GM12878 (cell line): ENCODE results near the gene SECISBP2. TPM values are rescaled to one million over a fixed set of nuclear protein-coding genes. Genes with fewer than 3 reads are reported as not detected.

ENCODE experiments used
- FOS ChIP-seq: IDR thresholded peaks from 3 replicates; pipeline ENCODE4 v1.6.1; 2011; ENCODE audit warnings: borderline replicate concordance; ENCODE audit not compliant: insufficient read length; ENCODE audit errors: extremely low read depth
- IKZF1 ChIP-seq: fragments of 450-650 bp; conservative IDR thresholded peaks from 2 replicates; pipeline ENCODE4 v1.6.1; 2017; ENCODE audit warnings: antibody characterized with exemption, mild to moderate bottlenecking
- KLF5 ChIP-seq: fragments of 450-650 bp; IDR thresholded peaks from 2 replicates; pipeline ENCODE4 v1.6.1; 2014; ENCODE audit warnings: mild to moderate bottlenecking; ENCODE audit not compliant: partially characterized antibody
- MYC ChIP-seq: IDR thresholded peaks from 2 replicates; pipeline ENCODE4 v1.6.1; 2011; ENCODE audit warnings: mild to moderate bottlenecking, low read length, moderate library complexity, inconsistent platforms; ENCODE audit not compliant: insufficient read depth, insufficient replicate concordance, insufficient read length, severe bottlenecking
- NFXL1 ChIP-seq: fragments of 450-650 bp; IDR thresholded peaks from 2 replicates; pipeline ENCODE4 v1.6.1; 2017; ENCODE audit warnings: antibody characterized with exemption, mild to moderate bottlenecking, borderline replicate concordance
- RBBP5 ChIP-seq: fragments of 200-600 bp; sonication (generic); conservative IDR thresholded peaks from 2 replicates; pipeline ENCODE4 v1.6.1; 2016
- STAT3 ChIP-seq: IDR thresholded peaks from 2 replicates; pipeline ENCODE4 v1.6.1; 2011; ENCODE audit warnings: low read depth, low read length, improper control_type of control experiment
- TBL1XR1 ChIP-seq: IDR thresholded peaks from 2 replicates; pipeline ENCODE4 v1.6.1; 2012; ENCODE audit warnings: low read depth, low read length, improper control_type of control experiment
- TCF12 ChIP-seq: IDR thresholded peaks from 2 replicates; pipeline ENCODE4 v1.6.1; 2011; ENCODE audit warnings: low read depth, mild to moderate bottlenecking, low read length
- TCF3 ChIP-seq: IDR thresholded peaks from 2 replicates; pipeline ENCODE4 v1.6.1; 2012; ENCODE audit warnings: low read depth, mild to moderate bottlenecking, low read length, borderline replicate concordance; ENCODE audit not compliant: insufficient read depth
- ZBED1 ChIP-seq: IDR thresholded peaks from 2 replicates; pipeline ENCODE4 v1.6.1; 2016; ENCODE audit warnings: borderline replicate concordance
- ZBTB11 ChIP-seq: fragments of 450-650 bp; formaldehyde crosslinking; IDR thresholded peaks from 2 replicates; pipeline ENCODE4 v1.5.0; 2022; ENCODE audit warnings: mild to moderate bottlenecking, missing genetic modification characterization
- ZNF217 ChIP-seq: fragments of 450-650 bp; IDR thresholded peaks from 2 replicates; pipeline ENCODE4 v1.6.1; 2017; ENCODE audit warnings: antibody characterized with exemption, mild to moderate bottlenecking
- ZNF24 ChIP-seq: fragments of 450-650 bp; IDR thresholded peaks from 2 replicates; pipeline ENCODE4 v1.6.1; 2017; ENCODE audit warnings: antibody characterized with exemption, mild to moderate bottlenecking
- ZNF384 ChIP-seq: IDR thresholded peaks from 2 replicates; pipeline ENCODE4 v1.6.1; 2012; ENCODE audit warnings: low read depth, mild to moderate bottlenecking, low read length, improper control_type of control experiment, borderline replicate concordance
- polyA plus RNA-seq, 11 experiments: library from polyadenylated mRNA; depleted of rRNA in 4 of 11; unstranded in 6 of 11; stranded (reverse) in 5 of 11; fragments of >200 nt; fragmentation: Nextera tagmentation in 4 of 11; fragmentation: Illumina TruSeq in 1 of 11; extraction: Ambion mirVana in 4 of 11; extraction: Trizol in 1 of 11; gene quantifications; 1 replicate in 1 of 11; 2 replicates in 10 of 11; pipeline versions ENCODE4 v1.2.1 to v1.2.3, GENCODE V29; 2011 to 2016; ENCODE audit warnings: inconsistent platforms in 2 of 11, missing spikeins in 2 of 11, low read depth in 1 of 11
- total RNA-seq, 4 experiments: library from RNA; depleted of rRNA in 3 of 4; stranded (reverse); fragments of >200 nt in 3 of 4; fragmentation: Illumina TruSeq in 1 of 4; extraction: Trizol in 1 of 4; gene quantifications; 2 replicates each; pipeline versions ENCODE4 v1.2.1 to v1.2.3, GENCODE V29; 2013 to 2021
- TF ChIP-seq, protein P1 (sequence below): fragments of 450-650 bp; IDR thresholded peaks from 2 replicates; pipeline ENCODE4 v1.6.1; 2016; ENCODE audit warnings: mild to moderate bottlenecking, moderate library complexity, borderline replicate concordance
- TF ChIP-seq, protein P2 (sequence below): fragments of 450-650 bp; IDR thresholded peaks from 2 replicates; pipeline ENCODE4 v1.6.1; 2016; ENCODE audit warnings: mild to moderate bottlenecking

Gene SECISBP2
- total and polyA plus RNA-seq, 10 of the 15 experiments (the other 5 are each of a cell fraction or from before 2014, with no cell fraction given) = 4.6 to 50.5 (median 31.9) TPM

DNA sequence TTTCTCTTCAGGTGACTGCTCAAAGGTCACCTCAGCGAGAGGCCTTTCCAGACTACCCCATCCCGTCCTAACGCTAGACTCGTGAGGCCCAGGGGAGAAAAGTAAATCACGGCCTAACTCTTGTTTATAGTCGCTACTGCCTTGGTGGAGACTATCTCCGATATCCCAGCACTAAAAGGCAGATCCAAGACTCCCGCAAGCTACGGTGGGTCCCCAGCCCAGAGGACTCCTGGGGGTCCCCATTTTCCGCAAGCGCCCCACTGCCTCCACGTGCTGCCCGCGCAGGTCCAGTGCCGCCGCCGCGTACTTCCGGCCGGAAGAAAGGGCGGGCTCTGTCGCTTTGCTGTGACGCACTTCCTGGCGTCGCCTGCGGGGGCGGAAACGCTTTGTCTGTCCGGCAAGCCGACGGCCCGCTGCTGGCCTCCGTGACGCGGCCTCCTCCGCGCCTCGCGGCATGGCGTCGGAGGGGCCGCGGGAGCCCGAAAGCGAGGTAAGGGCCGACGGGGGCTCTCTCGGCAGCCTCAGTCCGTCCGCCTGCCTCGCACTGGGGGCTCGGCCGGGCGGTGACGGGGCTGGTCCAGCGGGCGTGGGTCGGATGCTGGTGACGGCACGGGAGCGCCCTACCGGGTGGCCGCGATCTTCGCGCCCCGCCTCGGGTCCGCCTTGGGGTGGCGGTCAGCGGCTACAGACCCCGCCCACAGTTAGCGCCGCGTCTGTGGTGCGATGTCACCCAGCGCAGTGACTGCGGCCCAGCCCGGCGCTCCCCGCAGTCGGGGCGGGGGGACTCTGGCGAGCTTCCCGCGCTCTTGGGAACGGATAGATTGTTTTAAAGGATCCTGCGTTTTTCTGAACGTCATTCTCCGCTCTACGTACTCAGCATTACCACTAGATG, at the start of gene SECISBP2 (continued):
- TF ChIP-seq, protein P1, sequence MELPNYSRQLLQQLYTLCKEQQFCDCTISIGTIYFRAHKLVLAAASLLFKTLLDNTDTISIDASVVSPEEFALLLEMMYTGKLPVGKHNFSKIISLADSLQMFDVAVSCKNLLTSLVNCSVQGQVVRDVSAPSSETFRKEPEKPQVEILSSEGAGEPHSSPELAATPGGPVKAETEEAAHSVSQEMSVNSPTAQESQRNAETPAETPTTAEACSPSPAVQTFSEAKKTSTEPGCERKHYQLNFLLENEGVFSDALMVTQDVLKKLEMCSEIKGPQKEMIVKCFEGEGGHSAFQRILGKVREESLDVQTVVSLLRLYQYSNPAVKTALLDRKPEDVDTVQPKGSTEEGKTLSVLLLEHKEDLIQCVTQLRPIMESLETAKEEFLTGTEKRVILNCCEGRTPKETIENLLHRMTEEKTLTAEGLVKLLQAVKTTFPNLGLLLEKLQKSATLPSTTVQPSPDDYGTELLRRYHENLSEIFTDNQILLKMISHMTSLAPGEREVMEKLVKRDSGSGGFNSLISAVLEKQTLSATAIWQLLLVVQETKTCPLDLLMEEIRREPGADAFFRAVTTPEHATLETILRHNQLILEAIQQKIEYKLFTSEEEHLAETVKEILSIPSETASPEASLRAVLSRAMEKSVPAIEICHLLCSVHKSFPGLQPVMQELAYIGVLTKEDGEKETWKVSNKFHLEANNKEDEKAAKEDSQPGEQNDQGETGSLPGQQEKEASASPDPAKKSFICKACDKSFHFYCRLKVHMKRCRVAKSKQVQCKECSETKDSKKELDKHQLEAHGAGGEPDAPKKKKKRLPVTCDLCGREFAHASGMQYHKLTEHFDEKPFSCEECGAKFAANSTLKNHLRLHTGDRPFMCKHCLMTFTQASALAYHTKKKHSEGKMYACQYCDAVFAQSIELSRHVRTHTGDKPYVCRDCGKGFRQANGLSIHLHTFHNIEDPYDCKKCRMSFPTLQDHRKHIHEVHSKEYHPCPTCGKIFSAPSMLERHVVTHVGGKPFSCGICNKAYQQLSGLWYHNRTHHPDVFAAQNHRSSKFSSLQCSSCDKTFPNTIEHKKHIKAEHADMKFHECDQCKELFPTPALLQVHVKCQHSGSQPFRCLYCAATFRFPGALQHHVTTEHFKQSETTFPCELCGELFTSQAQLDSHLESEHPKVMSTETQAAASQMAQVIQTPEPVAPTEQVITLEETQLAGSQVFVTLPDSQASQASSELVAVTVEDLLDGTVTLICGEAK = peak; percentile 96
- no peak for TF ChIP-seq ZNF24
- peak; percentile 71; the same call in 1 of the 2 replicates for TF ChIP-seq RBBP5
- no peak for TF ChIP-seq TCF3
- no peak for TF ChIP-seq NFXL1
- TF ChIP-seq TBL1XR1 = peak; percentile 28; the same call in 1 of the 2 replicates
- peak; percentile 81 for TF ChIP-seq ZBED1
- TF ChIP-seq, protein P2, sequence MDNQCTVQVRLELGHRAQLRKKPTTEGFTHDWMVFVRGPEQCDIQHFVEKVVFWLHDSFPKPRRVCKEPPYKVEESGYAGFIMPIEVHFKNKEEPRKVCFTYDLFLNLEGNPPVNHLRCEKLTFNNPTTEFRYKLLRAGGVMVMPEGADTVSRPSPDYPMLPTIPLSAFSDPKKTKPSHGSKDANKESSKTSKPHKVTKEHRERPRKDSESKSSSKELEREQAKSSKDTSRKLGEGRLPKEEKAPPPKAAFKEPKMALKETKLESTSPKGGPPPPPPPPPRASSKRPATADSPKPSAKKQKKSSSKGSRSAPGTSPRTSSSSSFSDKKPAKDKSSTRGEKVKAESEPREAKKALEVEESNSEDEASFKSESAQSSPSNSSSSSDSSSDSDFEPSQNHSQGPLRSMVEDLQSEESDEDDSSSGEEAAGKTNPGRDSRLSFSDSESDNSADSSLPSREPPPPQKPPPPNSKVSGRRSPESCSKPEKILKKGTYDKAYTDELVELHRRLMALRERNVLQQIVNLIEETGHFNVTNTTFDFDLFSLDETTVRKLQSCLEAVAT = peak; percentile 82
- TF ChIP-seq ZNF384 = no peak; the same call in 1 of the 2 replicates
- 0 out of 2 replicates have a peak, but pooled peaks have one; percentile 37 for TF ChIP-seq ZBTB11
- TF ChIP-seq FOS = no peak
- TF ChIP-seq MYC = peak; percentile 100
- TF ChIP-seq STAT3 = no peak
- peak; percentile 98 for TF ChIP-seq IKZF1
- no peak for TF ChIP-seq ZNF217
- TF ChIP-seq TCF12 = peak; percentile 55; the same call in 1 of the 2 replicates
- peak; percentile 83 for TF ChIP-seq KLF5
